Germinal center (tissue), 1 donor: ENCODE measurements around the gene ATP4A.
A peak's percentile ranks its signal among the peaks of the same experiment; 100 is the strongest.
"Not testable (repeated sequence)": the region's sequence is repeated elsewhere in the genome, so short reads cannot be mapped to it uniquely, and the experiment has no call there.

Experiments used
- DNase-seq: peaks from one replicate; pipeline ENCODE4 v3.0.0; 2012; ENCODE audit warnings: mixed read lengths, low spot score

Gene ATP4A

GRCh38 chr19:35563207-35563829 is at the start of gene ATP4A:
Gene ATP4A (minus strand): TSS chr19:35563658. CDS start chr19:35563629, 29 bp downstream.
- no peak for DNase-seq

GRCh38 chr19:35612559-35613321 is 49.3 kb upstream of the ATP4A start, which contains the start of gene HAUS5:
Gene HAUS5 (plus strand): TSS chr19:35612735. CDS start chr19:35612795, 60 bp downstream.
- DNase-seq = peak; percentile 94

- DNase-seq = no peak
These were observed 48.7 kb upstream of the ATP4A start for GRCh38 chr19:35612224-35612558.

- DNase-seq = peak; percentile 68
These were observed 46.4 kb upstream of the ATP4A start for GRCh38 chr19:35609851-35610353.

GRCh38 chr19:35608251-35608650 is 44.8 kb upstream of the ATP4A start:
- peak; percentile 74 for DNase-seq

GRCh38 chr19:35607661-35608060 is 44.2 kb upstream of the ATP4A start:
- DNase-seq = no peak

- not testable (repeated sequence) for DNase-seq
These were observed 43.7 kb upstream of the ATP4A start for GRCh38 chr19:35607170-35607569.

GRCh38 chr19:35604436-35604835 is 41.0 kb upstream of the ATP4A start:
- not testable (repeated sequence) for DNase-seq

GRCh38 chr19:35601971-35602370 is 38.5 kb upstream of the ATP4A start:
- no peak for DNase-seq

GRCh38 chr19:35596366-35596999 is 33.0 kb upstream of the ATP4A start:
- DNase-seq = peak; percentile 66

GRCh38 chr19:35595928-35596327 is 32.5 kb upstream of the ATP4A start:
- DNase-seq = no peak

- not testable (repeated sequence) for DNase-seq
These were observed 31.6 kb upstream of the ATP4A start for GRCh38 chr19:35595026-35595425.

- peak; percentile 65 for DNase-seq
These were observed 28.8 kb upstream of the ATP4A start for GRCh38 chr19:35592226-35592625.

- no peak for DNase-seq
These were observed 27.4 kb upstream of the ATP4A start for GRCh38 chr19:35590875-35591274.

GRCh38 chr19:35587321-35587720 is 23.9 kb upstream of the ATP4A start:
- DNase-seq = no peak

GRCh38 chr19:35585848-35586247 is 22.4 kb upstream of the ATP4A start, which contains the start of gene PMIS2:
Gene PMIS2 (plus strand): TSS chr19:35586173. CDS start chr19:35586260, 87 bp downstream.
- DNase-seq = peak; percentile 40

GRCh38 chr19:35582760-35583159 is 19.3 kb upstream of the ATP4A start:
- DNase-seq = no peak

GRCh38 chr19:35578707-35579106 is 15.2 kb upstream of the ATP4A start:
- DNase-seq = no peak

- DNase-seq = no peak
These were observed 14.5 kb upstream of the ATP4A start for GRCh38 chr19:35577918-35578317.

GRCh38 chr19:35571406-35571965 is 8.0 kb upstream of the ATP4A start:
- DNase-seq = no peak

- no peak for DNase-seq
These were observed 5.9 kb upstream of the ATP4A start for GRCh38 chr19:35569281-35569781.

- no peak for DNase-seq
These were observed 3.3 kb upstream of the ATP4A start for GRCh38 chr19:35566738-35567137.
